Central memory CD8-positive, alpha-beta T cell (primary cell): ENCODE results near the gene LRMDA.

Experiments used
- ATAC-seq: fragments of 150-1000 bp; cut with Tn5 transposase; replicated peaks from 2 replicates; pipeline ENCODE4 v1.10.0; 2022; ENCODE audit warnings: mild to moderate bottlenecking, moderate FRiP score, moderate number of reproducible peaks; ENCODE audit not compliant: poor library complexity, severe bottlenecking; ENCODE audit errors: extremely low read depth
- DNase-seq, 2 donors: peaks; one replicate each; pipeline ENCODE4 v3.0.0; 2021; ENCODE audit warnings: low spot score in 2 of 2
- H3K27ac Mint-ChIP-seq: one replicate; pipeline ENCODE4 v1.8.0; 2022; ENCODE audit warnings: low read depth, mild to moderate bottlenecking, moderate library complexity, mixed read lengths
- H3K27me3 Mint-ChIP-seq: one replicate; pipeline ENCODE4 v1.8.0; 2022; ENCODE audit warnings: mixed read lengths
- H3K36me3 Mint-ChIP-seq: one replicate; pipeline ENCODE4 v1.8.0; 2022; ENCODE audit warnings: mild to moderate bottlenecking, moderate library complexity, mixed read lengths; ENCODE audit not compliant: insufficient read depth
- H3K4me1 Mint-ChIP-seq: one replicate; pipeline ENCODE4 v1.8.0; 2022; ENCODE audit warnings: mixed read lengths
- H3K4me3 Mint-ChIP-seq: one replicate; pipeline ENCODE4 v1.8.0; 2022; ENCODE audit warnings: mild to moderate bottlenecking, moderate library complexity, mixed read lengths
- H3K9me3 Mint-ChIP-seq: one replicate; pipeline ENCODE4 v1.8.0; 2022; ENCODE audit warnings: mixed read lengths

Gene LRMDA

DNA sequence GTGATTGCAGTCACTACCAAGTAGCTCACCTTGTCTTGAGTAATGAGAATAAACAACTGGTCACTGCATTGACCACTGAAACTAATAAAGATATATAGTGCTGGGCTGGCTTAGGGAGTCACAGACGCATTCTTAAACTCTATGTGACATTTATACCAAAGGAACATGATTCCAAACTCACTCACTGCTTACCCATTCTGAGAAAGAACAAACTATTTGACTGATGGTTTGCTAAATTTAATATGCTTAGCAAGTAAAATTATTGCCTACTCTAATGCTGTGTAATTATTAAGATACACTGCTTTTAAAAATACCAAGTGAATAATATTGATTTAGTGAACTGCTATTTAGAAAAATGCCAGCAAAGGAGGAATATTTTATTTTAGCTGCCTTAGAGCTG, 191.1 kb downstream of the LRMDA start:
- no peaks in the 10 kb centered on the region for H3K9me3 Mint-ChIP-seq
- no peak overlapping the region for H3K4me3 Mint-ChIP-seq
- peaks cover 13% of the 10 kb centered on the region for H3K27me3 Mint-ChIP-seq
- no peak for DNase-seq
- H3K27ac Mint-ChIP-seq: no peak overlapping the region
- H3K36me3 Mint-ChIP-seq: no peaks in the 10 kb centered on the region
- H3K4me1 Mint-ChIP-seq: no peaks in the 10 kb centered on the region
- no peak for ATAC-seq

DNA sequence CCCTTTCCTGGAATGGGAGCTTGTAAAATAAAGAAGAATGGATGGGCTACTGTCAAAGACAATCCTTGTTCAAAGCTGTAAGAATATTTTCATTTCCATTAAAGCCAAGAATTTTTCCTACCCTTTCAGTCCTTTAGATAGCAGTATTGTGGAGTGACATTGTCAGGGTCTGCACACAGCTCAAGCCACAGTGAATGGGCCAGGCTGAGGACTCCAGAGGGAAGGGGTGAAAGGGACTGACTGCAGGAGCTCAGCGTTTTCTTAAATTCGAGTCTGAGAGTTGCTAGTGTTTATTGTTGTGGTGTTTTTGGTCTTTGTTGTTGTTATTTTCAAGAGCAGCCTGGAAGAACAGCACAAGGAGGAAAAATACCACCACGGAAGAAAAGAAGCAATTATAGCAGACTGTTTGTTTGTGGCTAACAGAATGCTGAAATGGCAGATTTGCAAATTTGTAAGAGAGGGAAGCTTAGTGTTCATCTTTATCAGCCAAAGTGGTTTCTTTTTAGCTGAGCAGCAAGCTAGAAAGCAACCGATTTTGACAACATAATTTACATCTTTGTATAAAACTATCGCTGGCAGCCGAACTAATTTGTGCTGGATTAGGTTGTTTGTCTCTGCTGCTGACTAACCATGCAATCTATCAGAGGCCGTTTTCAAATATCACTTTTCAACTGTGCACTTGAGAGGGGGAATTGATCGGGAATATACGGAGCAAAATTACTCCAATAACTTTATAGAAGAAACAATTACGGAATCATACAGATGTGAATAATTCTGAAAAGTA, 192.1 kb downstream of the LRMDA start:
- no peak for ATAC-seq
- Mint-ChIP-seq H3K4me3 (no peak overlapping the region), H3K4me1 (no peaks in the 10 kb centered on the region), H3K27me3 (peaks cover 13% of the 10 kb centered on the region), H3K36me3 (no peaks in the 10 kb centered on the region), H3K27ac (no peak overlapping the region), H3K9me3 (no peaks in the 10 kb centered on the region)
- no peak for DNase-seq

DNA sequence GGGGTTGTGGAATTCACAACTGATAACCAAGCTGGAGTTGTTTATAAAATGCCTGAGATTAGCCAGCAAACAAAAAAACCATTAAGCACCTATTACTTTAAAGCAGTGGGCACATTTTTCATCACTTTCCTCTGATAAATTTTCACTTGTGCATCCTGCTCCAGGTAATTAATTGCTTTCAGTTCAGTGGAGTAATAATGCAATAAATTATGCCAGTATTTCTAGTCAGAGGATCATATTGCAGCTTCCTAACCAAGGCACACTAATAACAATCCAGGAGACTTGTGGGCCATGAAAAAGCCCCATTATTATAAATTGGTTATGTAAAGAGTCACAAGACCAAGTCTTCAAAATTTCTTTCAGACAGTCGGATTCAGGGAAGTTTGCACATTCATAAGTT, 193.2 kb downstream of the LRMDA start:
- Mint-ChIP-seq H3K9me3 (no peaks in the 10 kb centered on the region), H3K4me3 (no peak overlapping the region), H3K36me3 (no peaks in the 10 kb centered on the region), H3K4me1 (no peaks in the 10 kb centered on the region), H3K27ac (no peak overlapping the region), H3K27me3 (peaks cover 13% of the 10 kb centered on the region)
- no peak for DNase-seq
- ATAC-seq: no peak

DNA sequence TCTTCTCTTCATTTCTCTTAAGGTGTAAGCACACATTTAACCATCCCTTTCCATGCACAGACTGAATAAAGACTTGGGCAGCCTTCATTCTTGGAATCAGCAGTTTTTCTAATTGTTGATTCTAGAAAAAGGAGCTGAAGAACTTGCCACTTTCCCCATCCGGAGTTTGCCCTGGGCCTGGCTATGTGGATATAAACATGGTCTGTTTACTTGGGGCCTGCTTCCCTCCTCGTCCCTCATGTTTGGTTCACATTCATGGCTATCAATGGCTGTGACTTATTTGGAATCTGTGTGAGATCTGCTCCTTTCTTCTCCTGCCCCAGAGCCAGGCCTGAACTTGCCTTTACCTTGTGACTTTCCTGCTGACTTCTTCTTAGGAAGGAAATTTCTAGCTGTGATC, 199.3 kb downstream of the LRMDA start:
- Mint-ChIP-seq H3K4me1 (no peaks in the 10 kb centered on the region), H3K36me3 (no peaks in the 10 kb centered on the region), H3K27me3 (peaks cover 24% of the 10 kb centered on the region), H3K27ac (no peak overlapping the region), H3K9me3 (no peaks in the 10 kb centered on the region), H3K4me3 (no peak overlapping the region)
- ATAC-seq (no peak), DNase-seq (no peak)

DNA sequence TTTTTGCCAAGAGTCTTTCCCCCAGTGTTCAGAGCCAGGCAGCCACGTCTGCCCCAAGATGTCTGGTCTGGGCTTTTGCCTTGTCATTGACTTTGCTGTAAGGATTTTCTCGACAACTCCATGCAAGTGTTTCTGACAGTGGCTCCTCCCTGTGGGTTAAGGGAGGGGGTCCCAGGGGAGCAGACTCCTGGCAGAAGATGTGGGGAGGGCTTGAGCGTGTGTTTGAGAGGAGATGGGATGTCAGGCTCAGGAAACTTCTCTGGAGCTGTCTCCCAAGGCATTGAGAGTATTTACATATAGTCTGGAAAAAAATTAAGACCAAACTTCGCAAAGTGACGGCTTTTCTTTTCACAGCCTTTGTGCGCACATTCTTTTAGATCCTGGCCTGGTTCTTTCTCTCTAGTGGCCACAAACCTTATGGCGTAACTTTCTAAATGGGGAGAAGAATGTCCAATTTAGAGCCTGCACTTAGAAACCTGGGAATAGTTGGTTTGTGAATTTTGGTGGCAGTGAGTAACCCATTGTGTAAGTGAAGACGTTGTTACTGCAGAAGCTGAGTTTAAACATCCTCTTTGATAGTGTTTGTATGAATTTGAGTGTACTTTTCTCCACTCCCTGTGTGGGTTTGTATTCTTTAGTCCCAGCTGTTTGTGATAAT, 201.5 kb downstream of the LRMDA start:
- no peaks in the 10 kb centered on the region for H3K36me3 Mint-ChIP-seq
- H3K9me3 Mint-ChIP-seq: no peaks in the 10 kb centered on the region
- ATAC-seq (no peak), DNase-seq (no peak)
- H3K27me3 Mint-ChIP-seq: peaks cover 38% of the 10 kb centered on the region
- no peak overlapping the region for H3K4me3 Mint-ChIP-seq
- H3K27ac Mint-ChIP-seq: no peak overlapping the region
- no peaks in the 10 kb centered on the region for H3K4me1 Mint-ChIP-seq

DNA sequence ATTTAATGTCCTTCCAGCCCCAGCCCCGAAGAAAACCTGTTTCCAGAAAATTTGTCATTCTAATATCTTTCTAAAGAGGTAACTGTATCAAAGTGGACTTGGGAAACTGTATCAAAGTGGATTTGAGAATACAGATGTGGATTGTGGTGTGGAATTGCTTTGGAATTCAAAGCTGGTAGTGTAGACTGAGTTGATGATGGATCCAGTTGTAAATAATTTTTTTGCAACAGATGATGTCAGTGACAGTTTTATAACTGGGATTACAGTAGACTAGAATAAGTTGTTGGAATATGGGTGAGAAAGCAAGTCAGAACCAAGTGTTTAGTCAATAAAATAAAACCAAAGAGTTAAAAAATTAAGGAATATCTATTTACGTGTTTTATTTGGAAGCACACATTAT, 202.1 kb downstream of the LRMDA start:
- Mint-ChIP-seq H3K9me3 (no peaks in the 10 kb centered on the region), H3K4me1 (no peaks in the 10 kb centered on the region), H3K4me3 (no peak overlapping the region), H3K27ac (no peak overlapping the region), H3K36me3 (no peaks in the 10 kb centered on the region), H3K27me3 (peaks cover 40% of the 10 kb centered on the region)
- no peak for DNase-seq
- no peak for ATAC-seq

DNA sequence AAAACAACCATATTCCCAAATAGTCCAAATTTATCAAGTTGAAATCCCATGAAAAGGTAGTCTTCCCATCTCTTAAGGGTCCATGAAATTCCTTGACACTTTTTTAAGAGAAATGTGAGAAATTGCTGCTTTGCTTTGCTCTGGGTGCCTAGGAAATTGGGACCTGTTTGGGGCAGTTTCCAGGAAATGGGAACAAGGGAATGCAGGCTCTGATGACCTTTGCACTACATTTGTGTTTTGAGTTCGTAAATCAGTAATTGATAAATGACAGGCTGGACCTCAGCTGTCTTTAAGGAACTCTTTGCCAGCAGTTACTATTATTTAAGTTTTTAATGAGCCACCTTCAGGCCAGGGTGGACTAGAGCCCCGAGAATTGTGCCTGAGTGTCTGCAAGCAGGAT, 203.5 kb downstream of the LRMDA start:
- Mint-ChIP-seq H3K27ac (no peak overlapping the region), H3K36me3 (no peaks in the 10 kb centered on the region), H3K27me3 (peaks cover 52% of the 10 kb centered on the region), H3K4me3 (no peak overlapping the region), H3K9me3 (no peaks in the 10 kb centered on the region), H3K4me1 (no peaks in the 10 kb centered on the region)
- DNase-seq: no peak
- ATAC-seq: no peak

DNA sequence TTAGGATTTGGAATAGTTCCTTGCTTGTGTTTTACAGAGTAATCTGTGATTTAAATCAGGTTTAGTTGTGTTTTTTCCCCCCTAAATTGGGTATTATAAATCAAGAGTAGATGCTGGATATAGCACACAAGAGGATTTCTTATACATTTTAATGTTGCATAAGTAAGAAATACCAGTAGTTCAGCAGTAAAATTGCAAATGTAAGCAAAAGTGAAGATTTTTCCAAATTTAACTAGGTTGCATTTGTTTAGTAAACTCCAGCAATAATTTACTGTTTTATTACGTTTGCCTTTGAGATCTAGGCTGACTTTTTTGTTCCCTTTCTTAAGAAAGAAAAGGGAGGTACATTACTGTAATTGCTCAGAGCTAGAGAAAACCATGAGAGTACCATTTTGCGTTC, 207.3 kb downstream of the LRMDA start:
- Mint-ChIP-seq H3K4me1 (no peaks in the 10 kb centered on the region), H3K27ac (no peak overlapping the region), H3K9me3 (no peaks in the 10 kb centered on the region), H3K4me3 (no peak overlapping the region), H3K36me3 (no peaks in the 10 kb centered on the region), H3K27me3 (peaks cover 48% of the 10 kb centered on the region)
- ATAC-seq (no peak), DNase-seq (no peak)

DNA sequence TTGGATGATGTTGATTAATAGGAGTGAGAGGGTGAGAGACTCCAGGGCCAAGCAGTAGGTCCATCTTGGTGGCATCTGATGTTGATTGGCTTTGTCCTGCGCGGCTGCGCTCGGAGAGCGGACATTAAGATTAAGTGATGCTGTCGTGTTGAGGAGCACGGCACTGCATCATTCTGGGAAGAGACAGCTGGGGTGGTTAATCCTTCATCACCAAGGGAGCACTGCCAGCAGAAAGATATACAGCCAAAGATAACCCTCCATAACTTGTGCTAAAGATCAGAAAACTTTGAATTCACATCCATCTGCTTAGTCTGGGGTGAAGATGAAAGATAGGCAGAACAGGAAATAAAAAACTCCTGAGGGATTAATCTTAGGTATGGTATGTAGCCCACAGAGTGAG, 208.3 kb downstream of the LRMDA start:
- Mint-ChIP-seq H3K4me1 (no peaks in the 10 kb centered on the region), H3K27ac (no peak overlapping the region), H3K27me3 (peaks cover 39% of the 10 kb centered on the region), H3K4me3 (no peak overlapping the region), H3K36me3 (no peaks in the 10 kb centered on the region), H3K9me3 (no peaks in the 10 kb centered on the region)
- ATAC-seq (no peak), DNase-seq (no peak)

DNA sequence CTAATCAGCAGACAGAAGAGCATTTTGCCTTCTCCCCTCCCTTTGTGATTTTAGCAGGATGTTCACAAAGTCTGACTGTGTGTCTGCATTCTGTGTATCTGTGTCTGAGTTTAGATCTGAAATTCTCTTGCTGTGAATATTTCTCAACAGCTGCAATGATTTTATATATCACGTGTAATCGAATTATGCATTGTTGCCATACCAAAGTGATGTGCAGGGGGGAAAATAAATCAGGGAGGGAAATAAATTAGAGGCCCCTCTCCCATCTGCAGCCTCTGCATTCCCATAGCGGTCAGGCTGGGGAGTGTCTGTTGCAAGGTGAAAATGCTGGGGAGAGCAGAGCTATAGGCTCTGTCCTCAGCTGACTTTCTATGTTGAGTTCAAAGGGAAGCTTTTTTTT, 209.0 kb downstream of the LRMDA start:
- no peak for ATAC-seq
- H3K9me3 Mint-ChIP-seq: no peaks in the 10 kb centered on the region
- H3K36me3 Mint-ChIP-seq: no peaks in the 10 kb centered on the region
- peaks cover 36% of the 10 kb centered on the region for H3K27me3 Mint-ChIP-seq
- no peak overlapping the region for H3K4me3 Mint-ChIP-seq
- H3K27ac Mint-ChIP-seq: no peak overlapping the region
- H3K4me1 Mint-ChIP-seq: no peaks in the 10 kb centered on the region
- DNase-seq: no peak

DNA sequence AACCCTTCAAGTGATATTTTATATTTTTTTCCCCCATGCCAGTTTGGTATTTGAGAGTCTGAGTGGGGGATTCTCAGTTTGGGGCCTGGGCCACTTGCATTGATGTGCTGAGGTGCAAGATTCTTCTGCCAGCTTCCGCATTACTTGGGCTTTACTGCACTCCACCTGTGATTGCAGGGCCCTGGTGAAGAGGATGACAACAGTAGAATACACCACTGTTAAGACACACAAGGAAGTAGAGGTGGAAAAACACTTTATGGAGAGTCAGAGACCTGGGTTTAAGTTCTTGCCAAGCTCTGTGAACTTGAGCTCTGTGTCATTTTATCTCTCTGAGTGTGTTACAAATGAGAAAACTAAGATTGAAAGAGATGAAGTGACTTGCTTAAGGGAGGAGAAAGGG, 209.4 kb downstream of the LRMDA start:
- ATAC-seq (no peak), DNase-seq (no peak)
- Mint-ChIP-seq H3K36me3 (no peaks in the 10 kb centered on the region), H3K4me3 (no peak overlapping the region), H3K27me3 (peaks cover 36% of the 10 kb centered on the region), H3K27ac (no peak overlapping the region), H3K4me1 (no peaks in the 10 kb centered on the region), H3K9me3 (no peaks in the 10 kb centered on the region)

DNA sequence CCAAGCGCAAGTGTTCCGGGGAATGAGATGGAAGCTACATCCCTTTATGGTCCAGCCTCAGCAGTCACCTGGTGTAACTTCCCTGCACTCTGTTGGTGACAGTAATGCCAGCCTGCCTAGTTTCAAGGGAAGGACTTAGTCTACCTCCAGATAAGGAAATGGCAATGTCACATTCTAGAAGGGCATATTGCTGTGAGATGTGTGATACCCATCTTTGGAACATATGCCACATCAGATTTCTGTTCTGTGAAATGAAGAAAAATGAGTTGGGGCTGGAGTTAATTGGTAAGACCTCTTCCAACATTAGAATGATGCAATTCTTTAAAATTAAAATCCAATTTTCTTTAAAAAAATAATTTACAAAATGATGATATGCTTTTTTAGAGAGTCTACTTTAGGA, 212.0 kb downstream of the LRMDA start:
- DNase-seq (no peak), ATAC-seq (no peak)
- H3K4me1 Mint-ChIP-seq: no peaks in the 10 kb centered on the region
- peaks cover 20% of the 10 kb centered on the region for H3K27me3 Mint-ChIP-seq
- no peaks in the 10 kb centered on the region for H3K36me3 Mint-ChIP-seq
- H3K4me3 Mint-ChIP-seq: no peak overlapping the region
- H3K9me3 Mint-ChIP-seq: no peaks in the 10 kb centered on the region
- no peak overlapping the region for H3K27ac Mint-ChIP-seq

DNA sequence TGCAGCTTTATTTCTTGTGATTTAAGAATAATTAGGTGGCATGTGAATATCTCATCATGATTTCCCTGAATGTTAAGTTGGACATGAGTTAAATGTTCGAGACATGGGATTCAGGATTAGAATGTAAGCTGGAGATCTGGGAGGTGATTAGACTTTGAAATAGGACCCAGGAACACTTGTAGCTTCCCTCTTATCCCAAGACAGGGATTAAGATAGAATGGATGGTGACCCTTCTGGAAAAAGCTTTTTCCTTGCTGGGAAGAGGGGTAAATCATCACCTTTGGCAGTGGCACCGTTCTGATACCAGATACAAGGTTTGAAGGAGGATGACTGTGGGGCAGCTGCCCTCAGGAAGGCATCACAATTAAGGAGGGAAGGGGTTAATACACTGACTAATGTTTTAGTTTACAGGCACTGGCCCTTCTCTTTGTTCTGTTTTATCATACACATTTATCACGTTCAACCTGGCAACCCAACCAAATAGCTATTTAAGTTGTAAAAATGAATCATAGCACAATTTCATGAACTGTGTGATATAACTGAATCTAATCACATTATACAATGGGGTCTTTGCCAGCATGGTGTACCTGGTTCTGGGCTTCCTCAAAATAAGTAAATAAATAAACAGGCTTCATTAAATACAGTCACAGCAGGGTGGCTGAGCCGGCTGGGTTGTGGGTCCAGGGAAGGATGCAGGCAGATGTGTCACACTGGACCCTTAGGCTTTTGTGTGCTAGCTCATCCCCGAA, 212.7 kb downstream of the LRMDA start:
- DNase-seq (no peak), ATAC-seq (no peak)
- Mint-ChIP-seq H3K9me3 (no peaks in the 10 kb centered on the region), H3K36me3 (no peaks in the 10 kb centered on the region), H3K27ac (no peak overlapping the region), H3K4me3 (no peak overlapping the region), H3K27me3 (peaks cover 16% of the 10 kb centered on the region), H3K4me1 (no peaks in the 10 kb centered on the region)
